Nephron progenitor cell (in vitro differentiated cells): ENCODE data around the gene SUPT20H.

Source experiments
- DNase-seq: peaks from one replicate; pipeline ENCODE4 v3.0.0; 2021
- H3K27ac Mint-ChIP-seq: 2 replicates; pipeline ENCODE4 v1.8.0; 2021; ENCODE audit warnings: mild to moderate bottlenecking, moderate library complexity, mixed read lengths
- H3K27me3 Mint-ChIP-seq: 2 replicates; pipeline ENCODE4 v1.8.0; 2021; ENCODE audit warnings: mild to moderate bottlenecking, low read depth, mixed read lengths; ENCODE audit not compliant: poor library complexity
- H3K36me3 Mint-ChIP-seq: 2 replicates; pipeline ENCODE4 v1.8.0; 2021; ENCODE audit warnings: low read depth, mixed read lengths
- H3K4me1 Mint-ChIP-seq: 2 replicates; pipeline ENCODE4 v1.8.0; 2021; ENCODE audit warnings: mixed read lengths
- H3K4me3 Mint-ChIP-seq: 2 replicates; pipeline ENCODE4 v1.8.0; 2021; ENCODE audit warnings: mild to moderate bottlenecking, moderate library complexity, mixed read lengths
- H3K9me3 Mint-ChIP-seq: 2 replicates; pipeline ENCODE4 v1.8.0; 2021; ENCODE audit warnings: mild to moderate bottlenecking, moderate library complexity, mixed read lengths
- CTCF ChIP-seq: fragments of 200-600 bp; sonication (generic); IDR thresholded peaks from 2 replicates; pipeline ENCODE4 v1.5.0; 2021; ENCODE audit warnings: antibody characterized with exemption

SUPT20H gene

GRCh38 chr13:37094099-37094498 is 34.6 kb upstream of the SUPT20H start:
- Mint-ChIP-seq H3K36me3 (no peaks in the 10 kb centered on the region), H3K27ac (no peak overlapping the region), H3K9me3 (no peaks in the 10 kb centered on the region), H3K27me3 (no peaks in the 10 kb centered on the region), H3K4me3 (no peak overlapping the region), H3K4me1 (peaks cover 5% of the 10 kb centered on the region)
- no peak for TF ChIP-seq CTCF
- no peak for DNase-seq

DNA sequence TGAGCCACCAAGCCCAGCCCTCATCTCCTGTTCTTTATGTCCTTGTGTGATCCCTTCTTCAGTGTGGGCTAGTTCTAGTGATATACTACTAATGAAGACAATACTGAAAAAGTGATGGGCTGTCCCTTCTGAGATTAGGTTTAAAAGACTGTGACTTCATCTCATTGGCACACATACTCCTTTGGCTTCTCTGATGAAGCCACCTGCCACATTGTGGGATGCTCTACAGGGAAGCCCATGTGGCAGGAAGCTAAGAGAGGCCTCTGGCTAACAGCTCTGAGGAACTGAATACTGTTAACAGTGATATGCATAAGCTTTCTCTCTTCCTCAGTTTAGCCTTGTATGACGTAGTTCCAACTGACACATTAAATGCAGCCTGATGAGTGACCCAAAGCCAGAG is 32.3 kb upstream of the SUPT20H start:
- no peaks in the 10 kb centered on the region for H3K9me3 Mint-ChIP-seq
- peaks cover 5% of the 10 kb centered on the region for H3K4me1 Mint-ChIP-seq
- no peaks in the 10 kb centered on the region for H3K36me3 Mint-ChIP-seq
- no peak for TF ChIP-seq CTCF
- no peak overlapping the region for H3K27ac Mint-ChIP-seq
- H3K4me3 Mint-ChIP-seq: no peak overlapping the region
- H3K27me3 Mint-ChIP-seq: no peaks in the 10 kb centered on the region
- no peak for DNase-seq

GRCh38 chr13:37090912-37091311 is 31.4 kb upstream of the SUPT20H start:
- H3K9me3 Mint-ChIP-seq: no peaks in the 10 kb centered on the region
- peaks cover 5% of the 10 kb centered on the region for H3K4me1 Mint-ChIP-seq
- no peak overlapping the region for H3K4me3 Mint-ChIP-seq
- no peaks in the 10 kb centered on the region for H3K36me3 Mint-ChIP-seq
- H3K27ac Mint-ChIP-seq: no peak overlapping the region
- no peaks in the 10 kb centered on the region for H3K27me3 Mint-ChIP-seq
- TF ChIP-seq CTCF: no peak
- DNase-seq: no peak

DNA sequence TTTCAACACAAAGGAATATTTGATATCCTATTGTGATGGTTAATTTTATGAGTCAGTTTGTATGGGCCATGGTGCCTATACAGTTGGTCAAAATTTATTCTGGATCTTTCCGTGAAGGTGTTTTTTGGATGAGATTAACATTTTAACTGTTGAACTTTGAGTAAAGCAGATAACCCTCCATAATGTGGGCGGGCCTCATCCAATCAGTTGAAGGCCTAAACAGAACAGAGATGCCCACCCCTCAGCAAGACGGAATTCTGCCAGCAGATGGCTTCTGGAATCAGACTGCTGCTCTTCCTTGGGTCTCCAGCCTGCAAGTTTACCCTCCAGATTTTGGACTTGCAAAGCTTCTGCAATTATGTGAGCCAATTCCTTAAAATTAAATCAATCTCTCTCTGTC is 30.0 kb upstream of the SUPT20H start:
- Mint-ChIP-seq H3K27me3 (no peaks in the 10 kb centered on the region), H3K4me3 (no peak overlapping the region), H3K27ac (no peak overlapping the region), H3K4me1 (peaks cover 5% of the 10 kb centered on the region), H3K36me3 (no peaks in the 10 kb centered on the region), H3K9me3 (no peaks in the 10 kb centered on the region)
- no peak for TF ChIP-seq CTCF
- DNase-seq: no peak

GRCh38 chr13:37087486-37087885 is 28.0 kb upstream of the SUPT20H start:
- no peaks in the 10 kb centered on the region for H3K27me3 Mint-ChIP-seq
- no peaks in the 10 kb centered on the region for H3K4me1 Mint-ChIP-seq
- H3K4me3 Mint-ChIP-seq: no peak overlapping the region
- no peaks in the 10 kb centered on the region for H3K36me3 Mint-ChIP-seq
- no peak for DNase-seq
- H3K9me3 Mint-ChIP-seq: no peaks in the 10 kb centered on the region
- H3K27ac Mint-ChIP-seq: no peak overlapping the region
- TF ChIP-seq CTCF: no peak

GRCh38 chr13:37085606-37086005 is 26.1 kb upstream of the SUPT20H start:
- no peaks in the 10 kb centered on the region for H3K9me3 Mint-ChIP-seq
- no peaks in the 10 kb centered on the region for H3K27me3 Mint-ChIP-seq
- H3K4me3 Mint-ChIP-seq: no peak overlapping the region
- no peaks in the 10 kb centered on the region for H3K4me1 Mint-ChIP-seq
- DNase-seq: no peak
- TF ChIP-seq CTCF: no peak
- H3K27ac Mint-ChIP-seq: no peak overlapping the region
- H3K36me3 Mint-ChIP-seq: no peaks in the 10 kb centered on the region
